Measurements from ENCODE around the gene PTPN7.

The PTPN7 gene

DNA sequence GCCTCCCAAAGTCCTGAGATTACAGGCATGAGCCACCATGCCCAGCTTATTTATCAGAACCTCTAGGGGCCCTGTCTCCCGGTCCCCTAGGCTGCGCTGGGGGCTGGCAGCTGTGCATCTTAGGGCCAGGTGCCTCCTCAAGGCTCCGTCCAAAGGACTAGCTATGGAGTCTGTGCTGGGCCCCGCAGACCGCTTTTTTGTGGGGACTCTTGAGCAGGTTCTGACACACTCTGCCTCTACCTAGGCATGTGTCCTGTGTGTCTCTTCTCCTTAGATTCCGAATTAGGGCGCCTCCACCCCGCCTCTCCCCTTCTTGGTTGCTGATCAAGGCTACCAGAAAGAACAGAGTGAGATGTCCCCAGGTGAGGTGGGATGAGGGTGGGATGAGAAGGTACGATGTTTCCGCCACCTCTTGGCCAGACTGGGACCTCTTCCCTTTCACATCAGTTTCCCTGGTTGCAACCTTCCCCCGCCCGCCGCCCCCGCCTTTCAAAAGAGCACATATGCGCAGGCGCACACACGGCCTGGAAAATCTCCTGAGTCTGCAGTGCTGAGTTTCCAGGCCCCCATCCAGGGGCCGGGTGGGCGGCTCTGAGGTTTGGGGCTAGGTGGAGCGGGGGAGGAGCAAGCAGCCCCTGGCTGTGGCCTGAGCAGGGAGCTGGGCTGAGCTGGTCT is 5.0 kb upstream of the PTPN7 start:
- no peak for DNase-seq

DNA sequence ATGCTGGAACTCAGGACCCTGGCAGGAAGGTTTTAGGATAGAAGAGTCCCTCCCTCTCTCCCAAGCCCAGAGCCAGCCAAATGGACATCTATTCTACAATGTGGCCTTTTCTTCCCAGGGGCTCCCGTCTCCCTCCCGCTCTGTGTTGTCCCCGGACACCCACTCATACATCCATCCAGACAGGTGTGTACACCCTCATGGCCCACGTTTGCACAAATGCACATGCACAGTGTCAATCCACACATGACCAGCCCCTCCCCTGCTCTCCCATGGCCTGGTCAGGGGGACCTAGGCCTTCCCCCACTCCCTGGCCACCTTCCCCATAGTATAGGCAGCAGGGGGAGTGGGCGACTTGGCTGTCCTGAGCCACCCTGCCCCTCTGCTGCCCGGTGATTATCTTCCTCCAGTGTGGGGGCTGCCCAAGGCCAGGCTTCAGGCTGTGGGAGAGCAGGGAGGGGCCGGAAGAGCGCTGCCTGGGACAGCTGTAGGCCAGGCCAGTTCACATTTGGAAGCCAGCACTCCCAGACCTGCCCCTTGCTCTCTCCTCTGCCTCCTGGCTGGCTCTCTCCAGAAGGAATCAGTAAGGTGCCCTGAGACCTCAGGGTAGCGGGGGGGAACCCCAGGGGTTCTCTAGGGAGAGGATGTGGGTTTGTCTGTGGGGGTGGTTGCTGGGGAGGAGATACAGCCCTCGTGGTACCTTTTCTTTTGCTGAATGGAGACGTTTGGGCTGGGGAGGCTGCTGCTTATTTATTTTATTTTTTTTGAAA is 4.1 kb upstream of the PTPN7 start:
- no peak for DNase-seq

DNA sequence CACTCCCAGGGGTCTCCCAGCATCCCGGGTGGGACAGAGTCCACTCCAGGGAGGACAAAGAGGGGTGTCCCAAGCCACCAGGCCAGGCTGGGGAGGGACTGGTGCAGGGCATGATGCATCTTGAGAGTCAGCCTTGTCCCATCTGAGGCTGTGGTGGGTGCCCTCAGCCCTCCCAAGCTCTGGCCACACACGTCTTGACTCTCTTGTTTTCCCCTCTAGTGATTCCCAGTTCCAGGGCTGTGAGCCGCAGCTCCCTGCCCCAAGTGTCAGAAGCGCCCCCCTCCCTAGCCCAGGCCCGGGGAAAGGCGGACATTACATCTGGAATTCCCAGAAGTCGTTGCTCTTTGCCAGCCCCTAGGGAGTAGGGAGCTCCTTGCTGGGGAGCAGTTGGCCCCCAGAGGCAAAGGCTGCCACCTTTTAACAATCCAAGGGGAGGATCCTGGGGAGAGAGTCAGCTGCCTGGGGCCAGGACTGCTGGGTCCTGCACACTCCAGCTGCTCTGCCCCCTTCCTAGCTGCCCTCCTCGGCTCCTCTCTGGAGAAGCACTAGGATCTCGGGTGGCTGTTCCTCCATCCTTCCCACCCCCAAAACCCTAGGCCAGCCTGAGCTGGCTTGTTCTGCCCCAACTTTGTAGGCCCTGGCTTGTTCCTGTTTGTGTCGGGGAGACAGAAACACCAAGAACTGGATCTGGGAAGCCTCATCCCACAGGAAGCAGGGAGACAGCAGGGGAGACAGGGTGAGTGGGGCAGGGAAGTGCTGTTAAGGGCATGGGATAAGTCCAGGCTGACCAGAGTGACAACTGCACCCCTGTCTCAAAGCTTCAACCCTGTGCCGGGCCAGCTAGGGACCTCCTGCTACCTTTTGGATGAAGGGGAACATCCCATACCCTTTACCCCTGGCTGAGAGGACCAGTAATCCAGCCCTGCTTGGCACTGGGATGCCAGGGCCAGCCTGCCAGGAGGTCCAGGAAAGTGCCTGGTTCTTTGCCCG is 3.2 kb upstream of the PTPN7 start:
- no peak for DNase-seq

DNA sequence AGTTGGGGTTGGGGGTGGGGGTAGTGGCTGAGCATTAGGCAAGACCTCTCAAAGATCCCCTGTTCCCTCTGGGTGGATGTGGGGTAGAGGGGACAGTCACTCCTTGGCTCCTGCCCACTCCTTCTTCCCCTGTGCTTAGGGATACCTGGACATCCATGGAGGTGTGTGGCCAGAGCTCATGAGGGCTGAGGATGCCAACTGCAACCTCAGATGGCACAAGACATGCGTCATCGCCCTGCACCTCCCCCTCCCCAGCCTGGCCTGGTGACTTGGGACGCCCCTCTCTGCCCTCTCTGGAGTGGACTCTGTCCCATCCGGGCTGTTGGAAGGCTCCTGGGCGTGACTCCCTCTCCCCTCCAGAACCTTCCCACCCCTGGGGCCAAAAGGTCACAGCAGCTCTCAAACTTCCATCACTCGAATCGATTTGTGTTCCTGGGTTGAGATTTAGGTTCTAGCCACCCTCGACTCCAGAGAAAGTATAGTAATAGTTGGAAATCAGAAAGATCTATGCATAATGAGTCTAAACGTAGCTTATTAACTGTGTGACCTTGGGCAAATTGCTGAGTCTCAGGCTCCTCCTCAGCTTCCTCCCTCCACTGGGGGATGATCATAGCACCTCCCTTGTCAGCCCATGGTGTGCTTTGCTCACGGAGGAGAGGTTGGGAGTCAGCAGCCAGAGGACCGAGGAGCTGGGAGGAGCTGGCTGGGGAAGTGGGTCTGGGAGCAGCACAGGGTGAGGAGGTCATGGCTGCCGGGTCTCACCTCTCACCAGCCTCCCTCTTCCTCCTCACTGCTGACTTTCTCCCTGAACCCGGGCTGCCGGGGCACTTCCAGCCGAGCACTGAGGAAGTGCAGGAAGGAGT is 2.2 kb upstream of the PTPN7 start:
- no peak for DNase-seq

DNA sequence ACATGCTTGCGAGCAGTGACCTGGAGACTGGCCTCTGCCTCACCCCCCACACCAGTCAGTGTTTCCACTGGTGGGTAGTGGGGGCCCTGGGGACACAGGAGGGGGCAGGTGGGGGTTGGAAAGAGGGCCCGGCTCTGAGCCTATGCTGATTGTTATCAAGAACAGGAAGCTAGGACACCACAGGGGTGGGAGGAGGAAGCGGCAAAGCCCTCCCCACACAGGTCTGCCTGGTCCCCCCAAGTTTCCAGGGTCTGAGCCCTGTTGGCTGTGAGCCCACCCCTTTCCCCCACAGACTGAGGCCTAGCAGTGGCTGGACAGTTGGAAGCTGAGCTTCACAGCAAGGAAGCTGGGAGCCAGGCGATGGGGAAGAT is 1.6 kb upstream of the PTPN7 start:
- DNase-seq = no peak

DNA sequence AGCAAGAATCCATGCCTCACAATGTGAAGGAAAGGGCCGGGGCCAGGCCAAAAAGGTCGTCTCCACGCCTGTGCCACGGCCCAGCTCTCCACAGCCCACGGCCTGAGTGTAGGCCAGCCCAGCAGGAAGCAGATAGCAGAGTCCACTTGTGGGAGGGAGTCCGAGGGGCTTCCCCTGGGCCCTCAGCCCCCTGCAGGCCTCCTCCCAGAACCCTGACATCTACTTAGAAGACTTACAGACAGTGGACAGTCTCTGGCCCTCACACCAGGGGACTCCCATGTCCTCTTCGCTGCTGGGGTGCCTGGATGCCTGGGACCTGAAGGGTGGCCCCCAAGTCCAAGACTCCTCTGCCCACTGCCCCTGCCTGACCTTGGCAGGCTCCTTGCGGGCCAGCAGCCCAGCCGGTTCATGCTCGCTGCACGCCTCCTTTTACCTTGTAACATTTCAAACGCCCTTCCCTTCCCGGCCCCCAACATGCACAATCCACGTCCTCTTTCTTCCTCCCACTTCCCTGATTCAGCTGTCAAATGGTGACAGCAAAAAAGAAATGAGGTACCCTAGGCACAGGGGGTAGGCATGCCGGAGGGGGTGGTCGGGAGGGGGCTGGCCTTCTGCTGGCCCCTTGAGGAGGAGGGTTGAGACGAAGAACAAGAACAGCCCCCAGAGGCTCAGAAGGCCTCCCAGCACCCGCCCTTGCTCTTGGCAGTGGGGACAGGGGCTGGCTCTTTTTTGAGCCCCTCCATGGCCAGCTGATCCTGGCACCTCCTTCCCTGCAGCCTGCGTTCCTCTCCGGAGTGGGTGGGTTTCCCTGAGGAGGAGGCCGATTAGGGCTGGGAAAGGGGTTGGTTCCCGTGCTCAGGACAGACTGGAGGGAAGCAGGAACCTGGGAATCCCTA is 997 bp upstream of the PTPN7 start:
- no peak for DNase-seq

DNA sequence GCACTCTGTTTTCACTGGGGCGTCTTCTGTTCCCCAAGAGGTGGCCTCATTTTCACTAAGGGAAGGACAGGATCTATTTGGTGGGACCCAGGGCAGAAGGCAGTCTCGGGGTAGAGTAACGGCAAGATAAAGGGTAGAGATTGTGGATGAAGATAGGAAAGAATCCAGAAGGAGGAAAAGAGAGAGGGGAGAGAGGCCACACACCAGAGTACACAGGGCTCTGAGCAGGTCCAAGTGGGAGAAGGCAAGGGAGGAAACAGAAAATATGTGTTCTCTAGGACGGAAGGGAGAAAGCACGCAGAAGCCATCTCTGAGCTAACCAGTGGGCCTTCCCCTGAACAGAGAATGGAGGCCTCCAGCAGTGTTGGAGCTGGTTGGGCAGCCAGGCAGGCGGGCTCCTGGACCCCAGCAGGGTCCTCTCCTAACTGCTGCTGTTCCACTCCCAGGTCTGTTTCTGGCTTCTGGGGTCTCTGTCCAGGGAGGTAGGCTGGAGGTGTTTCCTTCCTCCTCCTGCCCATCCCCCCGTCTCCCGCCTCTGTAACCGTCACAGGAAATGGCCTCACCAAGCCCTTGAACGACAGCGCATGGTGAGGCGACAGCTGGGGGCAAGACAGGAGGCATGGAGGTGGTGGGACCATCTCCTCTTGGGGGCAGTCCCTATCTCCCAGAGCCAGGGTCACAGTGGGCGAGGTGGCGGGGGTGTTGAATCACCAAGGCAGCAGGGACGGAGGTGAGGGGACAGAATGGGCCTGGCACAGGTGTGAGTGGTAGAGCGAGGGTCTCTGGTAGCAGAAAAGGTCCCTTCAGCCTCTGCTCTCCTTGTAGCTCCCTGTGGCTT is 649 bp downstream of the PTPN7 start:
- DNase-seq = no peak

DNA sequence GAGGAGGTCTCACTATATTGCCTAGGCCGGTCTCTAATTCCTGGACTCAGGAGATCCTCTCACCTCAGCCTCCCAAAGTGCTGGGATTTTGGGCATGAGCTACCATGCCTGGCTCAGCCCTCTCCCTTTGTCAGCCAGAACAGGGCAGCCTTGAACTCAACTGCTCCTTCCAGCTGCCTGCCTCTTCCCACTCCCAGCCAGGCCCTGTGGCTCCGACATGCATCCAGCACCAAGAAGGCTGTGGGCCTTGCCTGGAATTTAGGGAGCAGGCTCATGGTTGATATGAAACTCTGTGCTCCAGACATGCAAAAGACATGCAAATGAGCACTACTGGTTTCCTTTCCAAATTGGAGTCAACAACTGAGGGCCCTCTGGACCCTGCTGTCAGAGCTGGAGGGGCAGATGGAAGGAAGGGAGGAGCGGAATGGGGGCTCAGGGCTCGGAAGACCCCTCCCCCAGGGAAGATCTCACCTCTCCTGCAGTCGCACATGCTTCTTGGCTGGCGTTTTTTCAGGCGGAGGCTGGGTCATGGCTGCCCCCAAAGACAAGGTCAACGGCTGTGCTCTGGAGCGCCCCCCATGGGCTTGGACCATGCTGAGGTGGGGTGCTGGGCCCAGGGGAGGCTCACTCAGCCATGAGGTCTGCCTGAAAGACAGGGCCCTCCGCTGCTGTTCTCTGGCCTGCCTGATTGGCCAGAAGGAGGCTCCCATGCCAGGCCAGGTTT is 1.4 kb downstream of the PTPN7 start:
- DNase-seq = no peak

DNA sequence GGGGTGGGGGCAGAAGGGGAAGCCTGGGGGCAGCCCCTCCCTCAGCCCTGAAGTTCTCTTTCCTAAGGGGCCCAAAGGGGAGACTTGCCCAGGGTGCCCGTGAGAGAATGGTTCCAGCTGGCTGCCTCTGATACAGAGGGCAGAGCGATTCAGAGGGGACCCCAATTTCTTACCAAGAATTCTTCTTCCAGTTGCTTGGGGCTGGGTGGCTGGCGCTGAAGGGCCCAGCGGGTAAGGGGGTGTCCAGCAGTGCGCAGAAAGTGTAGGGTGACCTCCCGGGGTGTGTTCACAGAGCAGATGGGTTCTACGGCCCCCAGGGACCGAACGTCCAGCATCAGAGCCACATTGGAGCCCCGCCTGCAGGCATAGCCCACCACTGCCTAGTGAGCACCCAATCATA is 2.5 kb downstream of the PTPN7 start:
- no peak for DNase-seq

DNA sequence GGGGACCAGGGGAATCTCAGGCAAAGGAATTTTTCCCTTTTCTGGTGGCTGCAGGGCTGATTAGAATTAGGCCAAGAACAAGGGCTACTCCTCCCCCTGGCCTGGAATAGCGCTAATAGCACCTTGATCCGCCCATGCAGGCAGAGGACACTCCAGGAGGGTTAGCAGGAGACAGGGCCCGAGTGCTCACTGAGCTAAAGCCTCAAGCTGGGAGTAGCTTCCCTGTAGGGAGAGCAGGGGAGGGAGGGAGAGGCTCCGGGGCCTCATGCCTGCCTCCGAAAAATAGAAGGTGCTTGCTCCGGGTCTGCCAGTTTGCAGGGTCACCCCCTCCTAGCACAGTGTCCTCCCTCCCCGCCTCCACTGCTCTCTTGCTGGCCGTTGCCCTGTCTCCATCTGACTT is 3.8 kb downstream of the PTPN7 start:
- DNase-seq = no peak

DNA sequence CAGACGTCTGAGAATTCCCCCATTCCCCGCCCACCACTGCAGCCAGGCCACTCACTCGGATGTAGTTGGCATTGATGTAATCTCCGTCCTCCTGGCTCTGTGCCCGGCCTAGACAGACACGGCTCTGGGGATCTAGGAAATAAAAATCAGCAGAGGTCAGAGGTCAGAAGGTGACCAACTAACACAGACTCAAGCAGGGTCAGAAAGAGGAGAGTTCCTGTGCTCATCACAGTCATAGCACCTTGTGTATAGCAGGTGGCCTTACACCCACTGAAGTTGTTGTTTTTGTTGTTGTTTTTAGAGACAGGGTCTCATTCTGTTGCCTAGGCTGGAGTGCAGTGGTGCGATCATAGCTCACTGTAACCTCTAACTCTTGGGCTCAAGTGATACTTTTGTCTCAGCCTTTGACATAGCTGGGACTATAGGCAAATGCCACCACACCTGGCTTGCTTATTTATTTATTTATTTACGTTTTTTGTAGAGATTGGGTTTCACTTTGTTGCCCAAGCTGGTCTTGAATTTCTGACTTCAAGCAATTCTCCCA is 4.9 kb downstream of the PTPN7 start:
- DNase-seq = no peak

DNA sequence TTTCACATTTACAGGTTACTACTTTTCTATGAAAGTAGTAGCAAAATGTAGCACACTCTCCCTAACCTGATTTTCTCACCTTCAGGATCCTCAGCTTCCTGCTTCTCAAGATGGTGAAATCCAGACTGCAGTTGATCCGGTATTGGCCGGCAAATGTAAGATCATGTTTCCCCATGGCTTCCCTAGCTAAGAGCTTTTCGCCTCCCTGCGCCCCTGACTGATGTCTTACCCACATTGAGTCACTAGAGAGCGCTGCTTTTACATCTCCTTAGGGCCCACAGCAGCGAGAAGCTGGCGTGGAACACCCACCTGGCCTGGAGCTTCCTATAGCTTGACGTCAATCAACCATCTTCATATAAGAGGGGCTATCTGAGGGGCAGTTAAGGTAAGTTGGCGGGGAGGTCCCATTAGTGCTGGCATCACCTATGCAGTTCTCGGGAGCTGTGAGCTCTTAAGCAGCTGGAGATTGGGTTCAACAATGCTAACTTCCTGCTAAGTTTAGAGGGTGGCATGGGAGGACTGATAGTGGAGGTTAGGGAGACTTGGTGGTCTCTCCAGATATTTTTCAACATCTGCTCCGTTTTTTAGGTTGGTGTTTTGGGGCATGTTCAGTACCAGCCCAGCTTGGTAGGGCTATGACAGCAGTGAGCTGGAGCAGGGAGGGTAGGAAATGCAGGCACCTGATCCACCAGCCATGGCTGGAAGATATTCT is 5.5 kb downstream of the PTPN7 start:
- DNase-seq = no peak

DNA sequence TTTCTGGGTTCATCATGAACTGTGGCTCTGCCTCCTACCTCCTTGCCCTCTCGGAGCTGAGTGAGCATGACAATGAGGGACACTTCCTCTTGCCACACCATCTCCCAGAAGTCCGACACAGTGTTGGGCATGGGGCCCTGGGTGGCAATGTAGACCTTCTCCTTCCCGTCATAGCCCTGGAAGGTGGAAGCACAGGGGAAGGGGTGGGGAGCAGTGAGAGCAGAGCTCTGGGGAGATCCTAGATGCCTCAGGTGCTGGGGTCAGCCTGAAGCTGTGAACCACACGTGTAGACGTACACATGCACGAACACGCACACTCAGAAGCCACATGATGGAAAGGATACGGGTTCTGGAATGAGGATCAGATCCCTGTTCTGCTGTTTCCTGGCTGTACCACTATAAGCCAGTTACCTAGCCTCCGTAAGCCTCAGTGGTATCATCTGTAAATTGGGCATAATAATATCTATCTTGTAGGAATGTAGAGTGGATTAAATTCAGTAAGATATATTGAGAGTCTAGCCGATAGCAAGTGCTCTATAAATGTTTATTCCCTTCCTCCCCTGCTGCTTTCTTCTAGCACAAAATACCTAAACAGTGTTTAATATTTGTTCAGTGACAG is 6.1 kb downstream of the PTPN7 start:
- DNase-seq = no peak

DNA sequence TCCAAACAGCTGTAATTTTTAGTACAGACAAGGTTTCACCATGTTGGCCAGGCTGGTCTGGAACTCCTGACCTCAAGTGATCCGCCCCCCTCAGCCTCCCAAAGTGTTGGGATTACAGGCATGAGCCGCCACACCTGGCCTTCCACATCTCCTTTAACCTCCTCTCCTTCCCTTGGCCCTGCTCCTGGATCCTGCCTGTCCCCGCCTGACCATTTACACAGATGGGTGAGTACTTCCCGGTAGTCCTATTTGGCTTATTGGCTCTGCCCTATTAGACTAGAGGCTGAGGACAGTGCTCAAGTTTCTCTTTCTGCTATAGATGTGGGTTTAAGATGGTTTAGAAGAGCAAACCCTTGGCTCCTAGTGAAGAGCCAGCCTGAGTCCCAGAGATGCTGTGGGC is 7.1 kb downstream of the PTPN7 start:
- no peak for DNase-seq

DNA sequence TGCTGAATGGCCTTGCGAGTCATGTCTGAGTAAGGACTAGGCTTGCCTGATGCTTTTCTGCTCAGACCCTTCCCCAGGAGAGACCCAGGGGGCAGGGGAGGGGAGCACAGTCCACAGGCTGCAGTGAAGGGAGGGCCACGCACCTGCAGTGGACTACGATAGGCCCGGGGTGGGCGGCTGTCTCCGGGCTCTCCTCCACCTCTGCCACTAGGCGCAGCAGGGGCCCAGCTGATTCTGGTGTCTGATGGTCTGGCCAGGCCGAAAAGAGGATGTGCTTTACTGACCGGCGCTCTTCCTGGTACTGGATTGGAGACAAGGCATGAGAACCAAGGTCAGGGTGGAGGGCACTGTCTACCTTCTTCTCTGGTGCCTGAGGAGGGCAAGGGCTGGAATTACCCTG is 8.0 kb downstream of the PTPN7 start:
- DNase-seq = no peak

DNA sequence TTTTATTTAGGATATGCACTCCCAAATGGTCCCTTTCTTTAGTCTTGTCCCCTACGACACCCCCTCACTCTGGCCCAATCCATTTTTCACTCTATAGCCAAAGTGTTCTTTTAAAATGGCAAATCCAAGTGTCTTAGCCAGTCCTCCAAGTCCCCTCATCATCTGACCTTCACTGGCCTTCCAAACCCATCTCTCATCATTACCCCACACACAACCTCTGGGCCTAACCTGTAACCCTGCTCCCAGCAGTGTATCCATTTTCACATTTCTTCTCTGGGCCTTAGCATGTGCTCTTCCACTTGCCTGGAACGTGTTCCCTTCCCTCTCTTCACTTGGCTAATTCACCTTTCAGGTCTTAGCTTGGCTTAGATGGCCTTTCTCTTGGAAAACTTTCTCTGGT is 9.4 kb downstream of the PTPN7 start:
- DNase-seq = no peak

DNA sequence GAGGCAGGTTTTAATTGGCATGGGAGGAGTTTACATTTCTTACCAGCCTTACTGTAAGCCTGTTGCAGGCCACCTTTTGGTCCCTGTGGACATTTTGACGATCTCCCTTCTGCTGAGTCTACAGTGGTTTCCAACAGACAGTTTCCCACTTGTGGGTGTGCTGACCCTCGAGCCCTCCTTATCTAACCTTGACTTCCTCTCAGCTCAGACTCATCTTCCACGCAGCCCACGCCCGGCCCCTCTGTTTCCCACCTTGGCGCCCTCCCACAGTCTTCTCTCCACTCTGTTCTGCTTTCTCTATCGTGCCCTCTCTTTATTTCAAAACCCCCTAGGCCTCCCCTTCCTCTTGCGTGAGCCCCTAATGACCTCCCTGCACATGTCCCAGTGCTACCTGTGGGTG is 9.8 kb downstream of the PTPN7 start:
- DNase-seq = no peak

DNA sequence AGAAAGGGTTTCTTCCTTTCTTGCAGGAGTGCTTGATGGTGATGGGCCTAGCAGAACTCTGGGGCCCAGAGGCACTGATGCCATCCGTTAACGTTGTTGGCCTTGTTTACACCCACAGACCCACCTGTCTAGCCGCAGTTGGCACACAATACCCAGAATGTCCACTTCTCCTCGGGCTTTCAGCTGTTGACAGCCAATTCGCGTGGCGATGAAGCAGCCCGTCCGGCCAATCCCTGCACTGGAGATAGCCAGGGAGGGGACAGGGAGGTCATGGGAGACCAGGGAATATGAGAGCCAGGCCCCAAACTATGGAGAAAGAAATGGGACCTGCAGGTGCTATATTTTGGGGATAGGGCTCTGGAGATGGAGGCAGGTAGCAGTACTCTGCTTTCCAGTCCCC is 10.2 kb downstream of the PTPN7 start:
- no peak for DNase-seq
